Spleen (tissue), 11 donors: ENCODE results near the gene HMCN2. TPM values are rescaled to one million over a fixed set of nuclear protein-coding genes. Genes with fewer than 3 reads are reported as not detected.

Experiments used
- DNase-seq: peaks from one replicate; pipeline ENCODE4 v3.0.0-alpha.2; 2020
- H3K27ac ChIP-seq, 8 donors: fragments of 200-600 bp; sonication (generic) in 7 of 8; 1 replicate in 4 of 8; 2 replicates in 4 of 8; pipeline versions ENCODE4 v1.5.0 to v1.8.0; 2016 to 2021; ENCODE audit warnings: inconsistent platforms in 4 of 8, mild to moderate bottlenecking in 4 of 8, moderate library complexity in 1 of 8
- H3K27me3 ChIP-seq, 7 donors: fragments of 200-600 bp; sonication (generic) in 6 of 7; replicated peaks in 1 of 7; 1 replicate in 4 of 7; 2 replicates in 3 of 7; pipeline versions ENCODE4 v1.5.0 to v1.8.0; 2016 to 2021; ENCODE audit warnings: inconsistent platforms in 3 of 7, mild to moderate bottlenecking in 1 of 7
- H3K36me3 ChIP-seq, 6 donors: fragments of 200-600 bp; sonication (generic) in 5 of 6; 1 replicate in 4 of 6; 2 replicates in 2 of 6; pipeline versions ENCODE4 v1.5.0 to v1.8.0; 2016 to 2021; ENCODE audit warnings: inconsistent platforms in 2 of 6
- H3K4me1 ChIP-seq, 6 donors: fragments of 200-600 bp; sonication (generic) in 5 of 6; 1 replicate in 3 of 6; 2 replicates in 3 of 6; pipeline versions ENCODE4 v1.5.0 to v1.8.0; 2016 to 2021; ENCODE audit warnings: inconsistent platforms in 3 of 6
- H3K4me3 ChIP-seq, 8 donors: fragments of 200-600 bp; sonication (generic) in 7 of 8; 1 replicate in 4 of 8; 2 replicates in 4 of 8; pipeline versions ENCODE4 v1.5.0 to v1.8.0; 2016 to 2021; ENCODE audit warnings: inconsistent platforms in 4 of 8, mild to moderate bottlenecking in 4 of 8, moderate library complexity in 2 of 8
- H3K9me3 ChIP-seq, 8 donors: fragments of 200-600 bp; sonication (generic) in 7 of 8; 1 replicate in 4 of 8; 2 replicates in 4 of 8; pipeline versions ENCODE4 v1.5.0 to v1.8.0; 2016 to 2021; ENCODE audit warnings: inconsistent platforms in 4 of 8
- POLR2A ChIP-seq, 3 donors: fragments of 450-650 bp; IDR thresholded peaks; one replicate each; pipeline ENCODE4 v1.5.1; 2017; ENCODE audit warnings: antibody characterized with exemption in 3 of 3, mild to moderate bottlenecking in 1 of 3
- POLR2AphosphoS5 ChIP-seq, 3 donors: sonication (generic); formaldehyde crosslinking; IDR thresholded peaks; one replicate each; pipeline ENCODE4 v1.5.1; 2017; ENCODE audit warnings: antibody characterized with exemption in 3 of 3
- WGBS, 5 donors: extraction: QIAGEN DNeasy Blood & Tissue Kit in 3 of 5; methylation state at CpG; one replicate each; pipeline versions ENCODE4 v1.1.5 to v1.1.7; 2013 to 2018; 5-methylcytosine and 5-hydroxymethylcytosine counted together
- intact Hi-C: fragments of 100-400 bp; cut with DNase I; formaldehyde crosslinking; loops from one replicate; pipeline ENCODE4 v1.15.0; 2023; ENCODE audit warnings: low total_unique reads
- polyA plus RNA-seq, 3 donors: library from polyadenylated mRNA; stranded (reverse); fragments of 200-250 nt; gene quantifications; one replicate each; pipeline ENCODE4 v1.2.1, GENCODE V29; 2013
- total RNA-seq, 7 donors: library from RNA; depleted of rRNA in 3 of 7; stranded (reverse); fragments of >200 nt in 3 of 7; fragmentation: NEBNext Ultra II Directional in 4 of 7; extraction: Animal tissue kit (Norgen Biotek cat#: 25700) in 4 of 7; gene quantifications; one replicate each; pipeline versions ENCODE4 v1.1.0 to v1.2.1, GENCODE V29; 2016 to 2021
- TF ChIP-seq, protein P1 (sequence below), 11 experiments: fragments of 200-600 bp in 7 of 11; fragments of 450-650 bp in 4 of 11; sonication (generic) in 4 of 11; IDR thresholded peaks in 8 of 11; conservative IDR thresholded peaks in 3 of 11; 1 replicate in 7 of 11; 2 replicates in 4 of 11; pipeline versions ENCODE4 v1.4.0 to v1.8.0; 2016 to 2021; ENCODE audit warnings: antibody characterized with exemption in 11 of 11, inconsistent platforms in 4 of 11, mild to moderate bottlenecking in 1 of 11
- donor health status: healthy with polysubstance abuse.
- donor health status: DM: no; HTN: no; CAD: no; lungs with moderate emphysema.
- donor health status: DM: no; HTN: no; CAD: no.
- donor health status: Bipolar disorder and iron deficiency.
- donor health status: healthy.
- donor health status: DM: no; HTN: no; CAD: no.
- donor health status: DM: yes; HTN: yes; CAD: no.

The HMCN2 gene
- total and polyA plus RNA-seq, 10 donors, result 0.09 to 1.9 (median 0.73) TPM

DNA sequence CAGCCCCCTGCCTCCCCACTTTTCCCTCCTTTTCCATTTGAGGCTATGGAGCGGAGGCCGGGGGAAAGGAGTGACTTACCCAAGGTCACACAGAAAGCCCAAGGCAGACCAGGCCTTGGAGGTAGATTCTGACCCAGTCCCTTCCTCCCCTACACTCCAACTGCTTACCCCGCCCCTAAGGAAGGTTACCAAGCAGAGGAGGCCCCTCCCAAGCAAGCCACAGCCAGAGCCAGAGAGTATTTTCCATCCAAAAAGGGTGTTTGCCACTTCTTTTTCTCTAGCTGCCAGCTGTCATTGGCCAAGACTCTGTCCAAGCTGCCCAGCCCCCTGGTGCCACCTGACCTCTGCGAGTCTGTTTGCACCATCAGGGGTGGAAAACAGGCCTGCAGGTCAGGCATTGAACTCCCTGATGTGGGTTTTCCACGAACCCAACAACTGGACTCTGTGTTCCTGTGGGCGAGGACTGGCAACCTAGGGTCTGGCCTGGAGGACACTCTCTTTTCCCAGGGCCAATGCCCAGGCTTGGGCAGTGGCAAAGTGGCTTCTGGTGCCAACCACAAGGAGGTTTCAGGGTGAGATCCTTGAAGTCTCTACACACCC is 172.9 kb downstream of the HMCN2 start:
- no peaks in the 10 kb centered on the region for H3K36me3 ChIP-seq
- H3K9me3 ChIP-seq, result peaks cover 6 to 27% (median 22%) of the 10 kb centered on the region in 8 donors
- no peak for DNase-seq
- H3K4me3 ChIP-seq, result no peak overlapping the region
- WGBS, 5 donors, result 69 to 86% (median 82%) methylated on average over 3 to 6 of the region's 6 CpGs
- intact Hi-C loops, result no loop called here
- peaks cover under 1 to 5% (median 3%) of the 10 kb centered on the region in 6 donors for H3K4me1 ChIP-seq
- TF ChIP-seq POLR2AphosphoS5 (IDR thresholded peaks at IDR 0.05) (no peak), POLR2A (IDR thresholded peaks at IDR 0.05) (no peak)
- TF ChIP-seq, protein P1, sequence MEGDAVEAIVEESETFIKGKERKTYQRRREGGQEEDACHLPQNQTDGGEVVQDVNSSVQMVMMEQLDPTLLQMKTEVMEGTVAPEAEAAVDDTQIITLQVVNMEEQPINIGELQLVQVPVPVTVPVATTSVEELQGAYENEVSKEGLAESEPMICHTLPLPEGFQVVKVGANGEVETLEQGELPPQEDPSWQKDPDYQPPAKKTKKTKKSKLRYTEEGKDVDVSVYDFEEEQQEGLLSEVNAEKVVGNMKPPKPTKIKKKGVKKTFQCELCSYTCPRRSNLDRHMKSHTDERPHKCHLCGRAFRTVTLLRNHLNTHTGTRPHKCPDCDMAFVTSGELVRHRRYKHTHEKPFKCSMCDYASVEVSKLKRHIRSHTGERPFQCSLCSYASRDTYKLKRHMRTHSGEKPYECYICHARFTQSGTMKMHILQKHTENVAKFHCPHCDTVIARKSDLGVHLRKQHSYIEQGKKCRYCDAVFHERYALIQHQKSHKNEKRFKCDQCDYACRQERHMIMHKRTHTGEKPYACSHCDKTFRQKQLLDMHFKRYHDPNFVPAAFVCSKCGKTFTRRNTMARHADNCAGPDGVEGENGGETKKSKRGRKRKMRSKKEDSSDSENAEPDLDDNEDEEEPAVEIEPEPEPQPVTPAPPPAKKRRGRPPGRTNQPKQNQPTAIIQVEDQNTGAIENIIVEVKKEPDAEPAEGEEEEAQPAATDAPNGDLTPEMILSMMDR (IDR thresholded peaks at IDR 0.05 in 8 of 11, conservative IDR thresholded peaks at IDR 0.05 in 3 of 11), result no peak
- no peak overlapping the region for H3K27ac ChIP-seq
- H3K27me3 ChIP-seq, result peaks cover 5 to 74% (median 11%) of the 10 kb centered on the region in 7 donors

DNA sequence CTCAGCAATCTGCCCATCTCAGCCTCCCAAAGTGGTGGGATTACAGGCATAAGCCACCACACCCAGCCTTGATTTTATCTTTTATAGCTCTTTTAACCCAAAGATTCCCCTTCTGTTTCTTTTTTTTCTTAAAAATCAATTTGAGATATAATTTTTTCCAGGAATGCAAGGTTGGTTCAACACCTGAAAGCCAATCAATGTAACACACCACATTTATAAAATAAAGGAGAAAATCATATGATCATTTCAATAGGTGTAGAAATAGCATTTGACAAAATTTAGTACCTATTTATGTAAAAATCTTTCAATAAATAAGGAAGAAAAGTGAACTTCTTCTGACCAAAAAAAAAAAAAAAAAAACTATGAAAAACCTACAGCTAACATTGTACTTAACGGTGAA is 175.5 kb downstream of the HMCN2 start:
- H3K27ac ChIP-seq, result no peak overlapping the region
- no peaks in the 10 kb centered on the region for H3K36me3 ChIP-seq
- peaks cover 0 to 74% (median 19%) of the 10 kb centered on the region in 7 donors for H3K27me3 ChIP-seq
- intact Hi-C loops, result no loop called here
- DNase-seq, result no peak
- no peak overlapping the region for H3K4me3 ChIP-seq
- peaks cover 4 to 23% (median 20%) of the 10 kb centered on the region in 6 donors for H3K4me1 ChIP-seq
- TF ChIP-seq POLR2AphosphoS5 (IDR thresholded peaks at IDR 0.05), result no peak
- TF ChIP-seq, protein P1 (IDR thresholded peaks at IDR 0.05 in 8 of 11, conservative IDR thresholded peaks at IDR 0.05 in 3 of 11), result no peak
- no peak for TF ChIP-seq POLR2A (IDR thresholded peaks at IDR 0.05)
- WGBS, 5 donors, result 92 to 98% (median 94%) methylated on average over 1 of the region's 1 CpG
- peaks cover 6 to 27% (median 22%) of the 10 kb centered on the region in 8 donors for H3K9me3 ChIP-seq

DNA sequence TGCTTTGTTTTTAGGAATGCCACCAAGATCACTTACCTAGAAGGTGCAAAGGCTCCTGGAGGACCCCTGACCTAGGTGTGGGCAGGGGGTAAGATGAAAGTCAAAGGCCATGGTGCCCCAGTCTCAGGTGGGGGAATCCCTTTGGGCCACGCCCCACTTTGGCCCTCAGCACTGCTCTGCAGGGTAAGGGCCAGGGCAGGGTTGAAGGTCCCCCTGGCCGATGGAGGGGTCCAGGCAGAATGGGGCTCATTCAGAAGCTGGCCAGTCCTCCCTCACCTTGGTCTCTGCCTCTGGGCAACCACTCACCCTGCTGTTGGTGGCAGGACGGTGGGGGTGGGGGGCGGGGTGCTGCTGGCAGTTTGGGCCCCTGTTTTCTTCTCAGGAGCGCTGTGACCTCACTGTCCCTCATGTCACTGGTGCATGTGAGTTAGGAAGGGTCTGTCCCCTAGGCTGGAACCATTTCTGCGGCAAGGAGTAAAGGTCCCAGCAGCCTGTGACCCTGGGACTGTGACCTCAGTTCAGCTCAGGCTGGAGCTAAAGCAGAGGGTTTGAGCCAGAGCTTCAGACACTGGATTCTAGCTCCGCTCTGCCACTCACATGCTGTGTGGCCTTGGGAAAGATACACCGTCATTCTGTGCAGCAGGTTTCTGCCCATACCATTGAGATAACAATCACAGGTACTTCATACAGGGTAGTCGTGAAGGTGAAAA is 177.3 kb downstream of the HMCN2 start:
- H3K27ac ChIP-seq, result no peak overlapping the region
- intact Hi-C loops, result no loop called here
- H3K9me3 ChIP-seq, result peaks cover 6 to 27% (median 22%) of the 10 kb centered on the region in 8 donors
- H3K4me1 ChIP-seq, result peaks cover 20 to 42% (median 33%) of the 10 kb centered on the region in 6 donors
- no peak overlapping the region for H3K4me3 ChIP-seq
- no peak for DNase-seq
- TF ChIP-seq, protein P1 (IDR thresholded peaks at IDR 0.05 in 8 of 11, conservative IDR thresholded peaks at IDR 0.05 in 3 of 11), result no peak
- TF ChIP-seq POLR2AphosphoS5 (IDR thresholded peaks at IDR 0.05) (no peak), POLR2A (IDR thresholded peaks at IDR 0.05) (no peak)
- no peaks in the 10 kb centered on the region for H3K36me3 ChIP-seq
- 80 to 93% (median 86%) methylated on average over 6 to 9 of the region's 9 CpGs for WGBS, 5 donors
- H3K27me3 ChIP-seq, result peaks cover 0 to 70% (median 19%) of the 10 kb centered on the region in 7 donors

DNA sequence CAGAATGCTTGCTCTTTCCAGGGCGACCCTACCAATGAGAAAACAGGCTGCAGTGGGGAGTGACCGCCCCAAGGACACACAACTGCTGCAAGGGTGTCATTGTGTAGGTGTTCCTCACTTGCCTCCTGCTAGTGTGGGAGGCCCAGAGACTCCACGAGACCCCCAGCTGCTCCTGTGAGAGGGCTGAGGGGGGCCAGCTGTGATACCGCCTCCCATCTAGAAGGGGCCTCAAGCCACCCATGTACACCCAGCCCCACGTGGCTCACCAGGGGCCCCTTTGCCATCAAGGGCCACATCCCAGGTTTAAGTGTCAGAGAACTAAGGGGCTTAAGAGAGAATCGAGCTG is 177.9 kb downstream of the HMCN2 start:
- intact Hi-C loops, result no loop called here
- Histone ChIP-seq H3K4me3 (no peak overlapping the region), H3K27me3 (peaks cover 0 to 70% (median 19%) of the 10 kb centered on the region in 7 donors), H3K36me3 (no peaks in the 10 kb centered on the region), H3K27ac (no peak overlapping the region), H3K4me1 (peaks cover 20 to 47% (median 37%) of the 10 kb centered on the region in 6 donors), H3K9me3 (peaks cover 6 to 27% (median 22%) of the 10 kb centered on the region in 8 donors)
- WGBS, 5 donors, result 76 to 86% (median 83%) methylated on average over 6 of the region's 6 CpGs
- TF ChIP-seq POLR2A (IDR thresholded peaks at IDR 0.05), result no peak
- no peak for TF ChIP-seq POLR2AphosphoS5 (IDR thresholded peaks at IDR 0.05)
- TF ChIP-seq, protein P1 (IDR thresholded peaks at IDR 0.05 in 8 of 11, conservative IDR thresholded peaks at IDR 0.05 in 3 of 11), result no peak
- no peak for DNase-seq
